Activated effector memory CD4-positive, alpha-beta T cell treated with anti-CD3 and anti-CD28 coated beads, Interleukin-2, amount 50 U/mL, for 16 hours (primary cell): Measurements from ENCODE around the gene RBFOX2.
"Not testable (repeated sequence)": the region's sequence is repeated elsewhere in the genome, so short reads cannot be mapped to it uniquely, and the experiment has no call there.

Source experiments
- DNase-seq: peaks from one replicate; pipeline ENCODE4 v3.0.0-alpha.2; 2020

Gene RBFOX2

GRCh38 chr22:36008131-36008530 is 20.5 kb downstream of the RBFOX2 start:
- no peak for DNase-seq

- no peak for DNase-seq
Observed at GRCh38 chr22:36003972-36004674, 24.5 kb downstream of the RBFOX2 start.

DNA sequence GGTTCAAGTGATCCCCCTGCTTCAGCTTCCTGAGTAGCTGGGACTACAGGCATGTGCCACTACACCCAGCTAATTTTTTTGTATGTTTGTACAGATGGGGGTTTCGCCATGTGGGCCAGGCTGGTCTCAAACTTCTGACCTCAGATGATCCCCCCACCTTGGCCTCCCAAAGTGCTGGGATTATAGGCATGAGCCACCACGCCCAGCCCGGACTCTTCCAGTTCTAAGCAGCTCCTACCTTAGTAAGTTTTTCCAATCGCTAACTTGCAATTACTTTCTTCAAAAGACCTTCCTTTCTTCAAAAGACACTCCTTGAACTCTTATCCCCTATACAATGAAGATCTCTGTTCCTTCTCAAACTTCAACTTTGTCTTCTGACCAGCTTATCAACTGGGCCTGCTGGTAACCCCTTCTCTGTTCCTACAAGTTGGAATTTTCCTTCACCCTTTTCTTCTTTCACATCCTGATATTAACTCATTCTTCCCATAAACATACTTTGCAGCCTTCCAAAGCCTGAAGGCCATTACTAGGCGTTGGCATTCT is 25.8 kb downstream of the RBFOX2 start:
- no peak for DNase-seq

GRCh38 chr22:36002084-36002483 is 26.5 kb downstream of the RBFOX2 start:
- no peak for DNase-seq

GRCh38 chr22:35998748-35999147 is 29.9 kb downstream of the RBFOX2 start:
- DNase-seq, result no peak

- DNase-seq, result no peak
Observed at GRCh38 chr22:35997438-35997837, 31.2 kb downstream of the RBFOX2 start.

DNA sequence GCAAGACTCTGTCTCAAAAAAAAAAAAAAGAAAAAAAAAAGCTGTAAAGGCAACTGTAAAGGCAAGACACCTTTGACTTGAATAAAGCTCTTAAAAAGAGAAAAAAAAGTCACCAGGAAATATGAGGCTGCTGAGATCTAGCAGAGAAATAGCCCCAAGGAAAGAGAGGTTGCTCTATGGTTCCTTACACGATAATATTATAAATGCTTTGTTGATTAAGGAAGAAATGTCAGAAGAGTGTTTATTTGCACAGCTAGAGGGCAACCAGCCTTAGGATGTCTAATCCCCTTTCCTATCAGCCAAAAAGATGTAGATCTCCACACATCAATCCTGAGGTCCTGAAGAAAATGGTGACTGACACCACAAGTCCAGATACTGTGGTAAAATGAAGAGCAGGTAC is 32.0 kb downstream of the RBFOX2 start:
- no peak for DNase-seq

DNA sequence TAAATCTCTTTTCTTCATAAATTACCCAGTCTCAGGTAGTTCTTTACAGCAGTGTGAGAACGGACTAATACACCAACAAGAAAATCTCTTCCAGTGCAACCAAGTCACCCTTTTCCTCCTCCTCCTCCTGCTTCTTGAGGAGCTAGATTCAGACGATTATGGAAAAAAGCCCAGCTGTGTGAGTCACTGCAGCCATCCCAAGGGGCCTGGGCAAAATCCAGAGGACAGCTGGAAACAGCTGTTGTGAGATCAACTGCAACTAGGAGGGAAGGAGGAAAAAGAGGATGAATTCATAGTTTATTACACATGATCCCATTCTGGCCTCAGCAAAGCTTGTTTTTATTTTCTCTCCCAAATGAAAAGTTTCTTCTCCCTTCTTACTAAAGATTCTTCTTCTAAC is 32.9 kb downstream of the RBFOX2 start:
- no peak for DNase-seq

- DNase-seq, result no peak
Observed at GRCh38 chr22:35995348-35995747, 33.3 kb downstream of the RBFOX2 start.

- not testable (repeated sequence) for DNase-seq
Observed at GRCh38 chr22:35993727-35994126, 34.9 kb downstream of the RBFOX2 start.

DNA sequence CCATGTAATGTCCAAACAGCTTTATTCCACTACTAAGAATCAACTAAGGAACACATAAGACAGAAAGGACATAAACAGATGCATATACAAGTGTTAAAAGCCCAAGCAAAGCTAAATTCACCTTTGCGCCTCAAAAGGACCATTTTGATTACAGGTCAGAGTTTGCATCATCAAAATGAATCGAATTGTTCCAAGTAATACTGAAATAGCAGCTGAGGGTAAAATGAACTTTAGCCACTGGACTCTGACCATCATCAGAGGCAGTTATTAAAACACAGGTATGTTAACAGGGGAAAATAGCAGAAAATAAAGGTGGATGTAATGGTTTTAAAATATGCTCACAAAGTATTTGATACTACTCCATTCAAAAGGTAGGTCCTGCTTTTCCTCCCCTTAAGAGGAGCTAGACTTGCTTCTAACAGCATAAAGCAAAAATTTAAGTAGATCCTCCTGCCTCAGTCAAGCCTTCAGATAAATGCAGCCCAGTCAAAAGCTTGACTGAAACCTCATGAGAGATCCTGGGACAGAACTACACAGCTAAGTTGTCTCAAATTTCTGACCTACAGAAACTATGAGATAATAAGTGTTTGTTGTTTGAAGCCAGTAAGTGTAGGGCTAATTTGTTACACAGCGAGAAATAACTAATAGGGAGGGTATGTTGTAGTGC is 35.4 kb downstream of the RBFOX2 start:
- DNase-seq, result no peak

- no peak for DNase-seq
Observed at GRCh38 chr22:35991168-35991567, 37.5 kb downstream of the RBFOX2 start.

DNA sequence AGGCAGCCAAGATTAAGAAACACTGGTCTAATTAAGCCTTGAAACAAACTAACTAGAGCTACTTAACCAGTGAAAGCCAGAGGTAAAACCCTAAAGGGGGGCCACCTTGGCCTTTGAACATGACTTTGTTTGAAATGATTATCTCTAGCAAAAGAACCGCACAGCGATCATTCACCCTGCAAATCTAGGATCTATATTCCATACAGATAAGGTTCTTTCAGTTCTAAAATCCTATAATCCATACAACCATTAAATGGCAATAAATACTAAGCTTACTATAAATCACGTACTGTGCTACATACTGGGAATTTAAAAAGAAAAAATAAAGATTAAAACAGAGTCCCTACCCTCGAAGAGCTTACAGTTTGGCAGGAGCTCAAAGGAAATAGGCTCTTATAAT is 40.6 kb downstream of the RBFOX2 start:
- DNase-seq, result no peak

GRCh38 chr22:35987487-35987886 is 41.1 kb downstream of the RBFOX2 start:
- DNase-seq, result no peak

DNA sequence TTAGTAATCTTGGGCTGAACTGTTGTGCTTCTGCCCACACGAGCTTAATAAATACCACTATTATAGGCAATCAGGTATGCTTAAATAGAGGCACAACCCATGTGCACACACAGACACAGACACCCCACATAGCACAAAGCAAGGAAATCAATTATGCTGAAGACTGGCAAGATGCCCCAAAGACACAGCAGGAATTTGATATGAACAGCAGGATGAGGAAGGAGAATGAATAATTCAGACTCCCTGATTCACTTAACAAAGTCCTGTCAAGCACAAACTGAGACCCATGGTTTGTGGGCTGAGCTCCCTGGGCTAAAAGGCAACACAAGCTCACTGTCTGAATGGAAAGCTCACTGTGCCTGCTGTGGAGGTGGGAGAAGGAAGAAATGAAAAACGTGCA is 42.5 kb downstream of the RBFOX2 start:
- no peak for DNase-seq

DNA sequence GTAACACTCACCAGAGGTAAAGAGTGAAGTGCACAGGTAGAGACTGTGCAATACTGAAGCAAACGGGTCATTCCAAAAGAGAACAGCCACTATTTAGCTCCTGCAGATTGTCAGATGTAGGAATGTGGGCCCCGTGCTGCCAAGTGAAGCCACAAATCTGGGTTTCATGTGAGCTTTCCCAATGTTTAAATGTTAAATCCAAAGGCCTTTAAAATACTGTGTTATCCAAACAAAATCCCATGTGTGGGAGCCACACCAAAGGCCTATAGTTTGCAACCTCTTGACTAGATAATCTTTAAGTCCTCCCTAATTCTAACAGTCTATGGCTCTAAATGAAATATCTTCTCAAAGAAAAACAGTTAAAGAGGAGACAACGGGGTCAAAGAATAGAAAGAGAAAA is 43.3 kb downstream of the RBFOX2 start:
- no peak for DNase-seq

DNA sequence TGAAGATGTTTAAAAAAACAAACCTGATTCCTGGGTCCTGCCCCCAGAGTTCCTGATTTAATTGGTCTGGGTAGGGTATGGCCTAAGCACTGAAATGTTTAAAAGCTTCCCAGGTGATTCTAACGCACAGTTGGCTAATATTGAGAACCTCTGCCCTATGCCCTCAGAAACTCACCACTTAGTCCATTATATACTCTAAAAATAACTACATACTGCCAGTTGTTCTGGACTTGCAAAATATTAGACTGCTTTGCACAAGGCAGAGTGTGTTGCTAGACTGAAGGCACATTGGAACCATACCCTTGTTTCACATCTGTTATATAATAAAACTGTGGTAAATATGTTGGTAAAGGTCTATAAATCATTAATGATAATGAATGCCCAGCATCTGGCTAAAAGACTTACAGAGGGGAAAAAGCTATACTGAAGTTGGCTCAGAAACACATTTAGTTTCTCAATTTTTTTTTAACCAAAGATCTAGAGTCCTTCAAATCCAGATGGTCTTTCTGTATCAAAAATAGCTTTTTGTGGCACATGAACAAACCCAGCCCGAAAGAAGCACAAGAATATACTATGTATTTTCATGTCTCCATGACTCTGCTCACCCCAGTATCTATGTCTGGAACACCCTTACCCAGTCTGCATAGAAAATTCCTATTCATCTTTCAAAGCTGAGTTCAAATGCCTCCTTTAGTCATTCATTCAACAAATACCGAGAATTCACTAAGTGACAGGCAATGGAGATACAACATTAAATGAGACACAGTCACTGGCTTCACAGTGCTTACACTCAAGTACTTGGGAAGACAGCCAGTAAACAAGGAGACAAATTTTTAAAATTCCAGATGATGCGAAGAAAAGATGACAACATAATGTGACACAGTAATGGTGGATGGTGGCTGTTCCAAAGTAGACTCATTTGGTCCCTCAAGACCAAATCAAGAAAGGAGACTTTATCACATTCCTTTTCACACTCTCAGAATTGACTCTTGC is 44.1 kb downstream of the RBFOX2 start:
- no peak for DNase-seq

DNA sequence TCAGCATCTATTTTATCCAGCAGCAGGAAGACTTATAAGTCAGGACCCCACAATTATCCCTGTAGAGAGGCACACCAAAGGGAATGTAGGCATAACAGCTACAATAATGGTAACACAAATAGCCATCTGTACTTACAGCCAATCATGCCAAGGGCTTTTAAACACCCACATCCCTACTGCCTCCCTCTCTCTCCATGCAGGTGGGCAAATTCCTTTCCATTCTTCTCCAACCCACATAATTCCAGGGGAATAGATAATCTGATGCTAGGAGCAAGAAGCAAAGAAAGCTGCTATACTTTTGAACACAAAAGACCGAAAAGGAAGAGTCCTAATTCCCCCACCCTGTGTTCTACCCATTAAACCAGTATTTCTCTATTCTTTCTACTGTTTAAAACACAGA is 46.7 kb downstream of the RBFOX2 start:
- DNase-seq, result no peak

DNA sequence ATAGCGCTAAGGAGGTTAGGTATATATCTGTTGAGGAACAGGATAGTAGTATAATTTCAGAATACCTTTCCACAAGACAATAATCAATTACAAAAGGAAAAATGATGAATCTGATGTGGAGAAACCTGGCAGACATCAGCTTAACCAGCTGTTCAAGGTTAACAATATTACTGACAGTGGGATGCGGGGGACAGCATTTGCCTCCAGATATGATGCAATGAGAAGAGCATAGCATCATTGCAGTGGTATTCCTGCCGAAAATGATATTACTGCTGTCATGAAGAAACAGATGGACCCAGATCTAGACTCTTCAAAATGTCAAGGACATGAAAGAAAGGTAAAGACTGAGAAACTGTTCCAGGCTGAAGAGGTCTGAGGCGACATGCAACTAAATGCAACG is 49.7 kb downstream of the RBFOX2 start:
- DNase-seq, result no peak

GRCh38 chr22:35978201-35978600 is 50.4 kb downstream of the RBFOX2 start:
- no peak for DNase-seq

DNA sequence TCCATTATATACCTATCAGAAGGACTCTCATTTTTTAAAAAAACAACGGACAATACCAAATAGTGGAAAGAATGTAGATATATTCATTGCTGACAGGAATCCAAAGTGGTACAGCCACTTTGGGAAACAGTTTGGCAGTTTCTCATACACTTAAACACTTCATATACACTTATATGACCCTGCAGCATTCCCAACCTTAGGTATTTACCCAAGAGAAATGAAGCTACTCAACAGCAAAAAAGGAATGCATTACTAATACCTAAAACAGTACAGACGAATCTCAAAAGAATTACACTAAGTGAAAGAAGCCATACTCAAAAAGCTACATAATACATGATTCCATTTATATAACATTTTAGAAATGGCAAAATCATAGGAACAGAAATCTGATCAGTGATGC is 51.5 kb downstream of the RBFOX2 start:
- no peak for DNase-seq

- no peak for DNase-seq
Observed at GRCh38 chr22:35973388-35973787, 55.2 kb downstream of the RBFOX2 start.

DNA sequence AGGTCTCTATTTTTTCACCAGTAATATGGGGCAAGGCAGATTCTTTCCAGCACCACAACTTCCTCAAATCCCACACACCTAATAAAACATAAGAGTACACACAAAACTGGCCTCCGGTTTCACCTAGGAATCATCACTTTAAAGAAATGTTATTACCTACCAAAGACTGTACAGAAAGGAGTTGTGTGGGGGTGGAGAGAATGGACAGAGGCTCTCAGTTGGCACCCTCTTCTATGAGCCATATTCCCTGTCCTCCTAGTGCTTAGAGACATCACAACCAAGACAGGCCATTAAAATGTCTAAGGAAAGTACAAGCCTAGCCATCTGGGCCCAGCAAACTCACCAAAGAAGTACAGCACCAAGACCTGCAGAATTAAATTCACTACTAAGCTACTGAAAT is 56.1 kb downstream of the RBFOX2 start:
- no peak for DNase-seq
